Stimulated activated CD4-positive, alpha-beta T cell treated with anti-CD3 and anti-CD28 coated beads, Interleukin-2, amount 100 ng/mL, for 48 hours (primary cell): Measurements from ENCODE around the gene TRIM72.
"Not testable (repeated sequence)": the region's sequence is repeated elsewhere in the genome, so short reads cannot be mapped to it uniquely, and the experiment has no call there.

Experiments used
- DNase-seq, 2 donors: peaks; one replicate each; pipeline ENCODE4 v3.0.0-alpha.2; 2020

Gene TRIM72

GRCh38 chr16:31258366-31258765 lies 44.4 kb downstream of the TRIM72 start:
- DNase-seq = no peak

GRCh38 chr16:31260136-31260931 lies 46.4 kb downstream of the TRIM72 start:
- DNase-seq = no peak

GRCh38 chr16:31262084-31262483 lies 48.2 kb downstream of the TRIM72 start:
- DNase-seq = no peak

- peak; percentile 57 to 65 for DNase-seq
Measured at GRCh38 chr16:31265329-31266245, 51.7 kb downstream of the TRIM72 start.

- DNase-seq = no peak
Measured at GRCh38 chr16:31267332-31268032, 53.6 kb downstream of the TRIM72 start.

GRCh38 chr16:31268033-31268365 lies 54.1 kb downstream of the TRIM72 start:
- no peak for DNase-seq

- DNase-seq = no peak
Measured at GRCh38 chr16:31268891-31269290, 55.0 kb downstream of the TRIM72 start.

- DNase-seq = no peak
Measured at GRCh38 chr16:31269541-31269940, 55.6 kb downstream of the TRIM72 start.

- DNase-seq = not testable (repeated sequence)
Measured at GRCh38 chr16:31269973-31270372, 56.1 kb downstream of the TRIM72 start.

- no peak for DNase-seq
Measured at GRCh38 chr16:31270795-31271194, 56.9 kb downstream of the TRIM72 start.

- DNase-seq = no peak
Measured at GRCh38 chr16:31271621-31272190, 57.8 kb downstream of the TRIM72 start.

GRCh38 chr16:31273187-31273586 lies 59.3 kb downstream of the TRIM72 start:
- DNase-seq = no peak

- DNase-seq = no peak
Measured at GRCh38 chr16:31273676-31274075, 59.8 kb downstream of the TRIM72 start.

GRCh38 chr16:31274831-31275816 lies 61.2 kb downstream of the TRIM72 start:
- DNase-seq = no peak

GRCh38 chr16:31276600-31276999 lies 62.7 kb downstream of the TRIM72 start:
- DNase-seq = no peak

GRCh38 chr16:31277659-31278260 lies 63.8 kb downstream of the TRIM72 start:
- DNase-seq = no peak

GRCh38 chr16:31278853-31279252 lies 64.9 kb downstream of the TRIM72 start:
- DNase-seq = not testable (repeated sequence)
